ENCODE results near the gene PRICKLE1.

The PRICKLE1 gene

GRCh38 chr12:42631513-42631912, 42.0 kb upstream of the PRICKLE1 start:
- no peaks in the 10 kb centered on the region for H3K36me3 ChIP-seq
- no peaks in the 10 kb centered on the region for H3K4me1 ChIP-seq (ENCODE audit: control insufficient read depth in 1 of 2, insufficient read depth in 1 of 2, low read depth in 1 of 2, low read length in 1 of 2)
- H3K4me3 ChIP-seq (ENCODE audit: low read depth in 1 of 2, low read length in 1 of 2) = no peak overlapping the region
- no peak for TF ChIP-seq CTCF (IDR thresholded peaks at IDR 0.05)
- H3K9me3 ChIP-seq = no peaks in the 10 kb centered on the region
- H3K27ac ChIP-seq = no peak overlapping the region
- no peaks in the 10 kb centered on the region for H3K27me3 ChIP-seq

- no peaks in the 10 kb centered on the region for H3K9me3 ChIP-seq
- no peak for TF ChIP-seq CTCF (IDR thresholded peaks at IDR 0.05)
- H3K27me3 ChIP-seq = no peaks in the 10 kb centered on the region
- no peak overlapping the region for H3K27ac ChIP-seq
- no peaks in the 10 kb centered on the region for H3K4me1 ChIP-seq (ENCODE audit: control insufficient read depth in 1 of 2, insufficient read depth in 1 of 2, low read depth in 1 of 2, low read length in 1 of 2)
- no peak overlapping the region for H3K4me3 ChIP-seq (ENCODE audit: low read depth in 1 of 2, low read length in 1 of 2)
- H3K36me3 ChIP-seq = no peaks in the 10 kb centered on the region
These were observed 40.8 kb upstream of the PRICKLE1 start for GRCh38 chr12:42630314-42630713.

- Histone ChIP-seq H3K4me3 (ENCODE audit: low read depth in 1 of 2, low read length in 1 of 2) (no peak overlapping the region), H3K27ac (no peak overlapping the region), H3K4me1 (ENCODE audit: control insufficient read depth in 1 of 2, insufficient read depth in 1 of 2, low read depth in 1 of 2, low read length in 1 of 2) (no peaks in the 10 kb centered on the region), H3K9me3 (no peaks in the 10 kb centered on the region), H3K27me3 (no peaks in the 10 kb centered on the region), H3K36me3 (no peaks in the 10 kb centered on the region)
- no peak for TF ChIP-seq CTCF (IDR thresholded peaks at IDR 0.05)
These were observed 37.6 kb upstream of the PRICKLE1 start for GRCh38 chr12:42627151-42627550.

GRCh38 chr12:42625611-42626010, 36.1 kb upstream of the PRICKLE1 start:
- no peak for TF ChIP-seq CTCF (IDR thresholded peaks at IDR 0.05)
- H3K27ac ChIP-seq = no peak overlapping the region
- H3K9me3 ChIP-seq = no peaks in the 10 kb centered on the region
- no peaks in the 10 kb centered on the region for H3K36me3 ChIP-seq
- no peak overlapping the region for H3K4me3 ChIP-seq (ENCODE audit: low read depth in 1 of 2, low read length in 1 of 2)
- no peaks in the 10 kb centered on the region for H3K4me1 ChIP-seq (ENCODE audit: control insufficient read depth in 1 of 2, insufficient read depth in 1 of 2, low read depth in 1 of 2, low read length in 1 of 2)
- H3K27me3 ChIP-seq = no peaks in the 10 kb centered on the region

GRCh38 chr12:42617622-42618021, 28.1 kb upstream of the PRICKLE1 start:
- no peak overlapping the region for H3K27ac ChIP-seq
- H3K4me1 ChIP-seq (ENCODE audit: control insufficient read depth in 1 of 2, insufficient read depth in 1 of 2, low read depth in 1 of 2, low read length in 1 of 2) = no peaks in the 10 kb centered on the region
- no peak for TF ChIP-seq CTCF (IDR thresholded peaks at IDR 0.05)
- H3K27me3 ChIP-seq = no peaks in the 10 kb centered on the region
- no peaks in the 10 kb centered on the region for H3K36me3 ChIP-seq
- H3K9me3 ChIP-seq = no peaks in the 10 kb centered on the region
- no peak overlapping the region for H3K4me3 ChIP-seq (ENCODE audit: low read depth in 1 of 2, low read length in 1 of 2)

- Histone ChIP-seq H3K36me3 (no peaks in the 10 kb centered on the region), H3K27me3 (no peaks in the 10 kb centered on the region), H3K4me1 (ENCODE audit: control insufficient read depth in 1 of 2, insufficient read depth in 1 of 2, low read depth in 1 of 2, low read length in 1 of 2) (no peaks in the 10 kb centered on the region), H3K9me3 (no peaks in the 10 kb centered on the region), H3K27ac (no peak overlapping the region), H3K4me3 (ENCODE audit: low read depth in 1 of 2, low read length in 1 of 2) (no peak overlapping the region)
- no peak for TF ChIP-seq CTCF (IDR thresholded peaks at IDR 0.05)
These were observed 25.5 kb upstream of the PRICKLE1 start for GRCh38 chr12:42615006-42615405.
